A549 (cell line): ENCODE data around the gene PBX1. TPM values are rescaled to one million over a fixed set of nuclear protein-coding genes. Genes with fewer than 3 reads are reported as not detected.

Experiments used
- ATAC-seq, 2 experiments: fragments of 200-7000 bp in 1 of 2; fragments of >200 bp in 1 of 2; cut with Nextera tagmentation in 1 of 2; cut with Tn5 transposase in 1 of 2; 3 replicates each; pipeline versions ENCODE4 v1.8.0 to v1.9.1; 2018 to 2020; ENCODE audit warnings: mild to moderate bottlenecking in 1 of 2, moderate library complexity in 1 of 2
- CTCF ChIA-PET: fragments of 300-600 bp; sonication (Branson Sonifier 250); formaldehyde crosslinking; extraction: SDS; loops from one replicate; lab custom pipeline; 2021; ENCODE audit warnings: antibody characterized with exemption, inconsistent platforms; lab: Yijun Ruan, JAX
- POLR2A ChIA-PET: fragments of 350-600 bp; formaldehyde crosslinking; extraction: SDS; loops from one replicate; lab custom pipeline; 2021; ENCODE audit warnings: antibody characterized with exemption, inconsistent platforms; lab: Yijun Ruan, JAX
- DNase-seq, 2 experiments: peaks; one replicate each; pipeline versions ENCODE4 v3.0.0 to v3.0.0-alpha.2; 2011 to 2016; ENCODE audit warnings: low read depth in 1 of 2, low spot score in 1 of 2
- FAIRE-seq: peaks from 2 replicates; lab custom pipeline; 2011; peaks lifted over from hg19 to GRCh38; lab: Jason Lieb, UNC
- H3K27ac ChIP-seq, 2 experiments: fragments of >200 bp; sonication (Bioruptor Twin); formaldehyde crosslinking; 3 replicates each; pipeline ENCODE4 v1.5.1; 2016 to 2017
- H3K4me1 ChIP-seq: fragments of >200 bp; sonication (Bioruptor Twin); formaldehyde crosslinking; 3 replicates; pipeline ENCODE4 v1.6.1; 2016
- H3K4me2 ChIP-seq: fragments of >200 bp; sonication (Bioruptor Twin); formaldehyde crosslinking; 3 replicates; pipeline ENCODE4 v1.6.1; 2016
- H3K4me3 ChIP-seq: fragments of >200 bp; sonication (Bioruptor Twin); formaldehyde crosslinking; 3 replicates; pipeline ENCODE4 v1.5.1; 2016
- H3K9me3 ChIP-seq: fragments of >200 bp; sonication (Bioruptor Twin); formaldehyde crosslinking; 3 replicates; pipeline ENCODE4 v1.6.1; 2016
- BHLHE40 ChIP-seq: IDR thresholded peaks from 2 replicates; pipeline ENCODE4 v1.6.1; 2012; ENCODE audit warnings: low read depth, low read length, inconsistent platforms
- CBX2 ChIP-seq: fragments of 200-600 bp; sonication (generic); IDR thresholded peaks from 2 replicates; pipeline ENCODE4 v1.6.1; 2016; ENCODE audit warnings: low read depth, mild to moderate bottlenecking, borderline replicate concordance
- CEBPB ChIP-seq, 2 experiments: fragments of >200 bp in 1 of 2; sonication (Bioruptor Twin) in 1 of 2; formaldehyde crosslinking in 1 of 2; IDR thresholded peaks; 2 replicates each; pipeline ENCODE4 v1.6.1; 2012 to 2016
- CHD2 ChIP-seq: fragments of 150-350 bp; IDR thresholded peaks from 2 replicates; pipeline ENCODE4 v1.6.1; 2014; ENCODE audit warnings: low read length; ENCODE audit not compliant: partially characterized antibody
- EP300 ChIP-seq, 2 experiments: fragments of >200 bp; sonication (Bioruptor Twin); formaldehyde crosslinking; IDR thresholded peaks; 2 replicates in 1 of 2; 3 replicates in 1 of 2; pipeline ENCODE4 v1.6.1; 2016 to 2017
- ESRRA ChIP-seq: fragments of 150-350 bp; IDR thresholded peaks from 2 replicates; pipeline ENCODE4 v1.6.1; 2014; ENCODE audit warnings: mild to moderate bottlenecking, low read length, borderline replicate concordance
- FOSB ChIP-seq: fragments of 250-450 bp; sonication (Bioruptor Pico); IDR thresholded peaks from 2 replicates; pipeline ENCODE4 v1.5.0; 2020; ENCODE audit warnings: mild to moderate bottlenecking, moderate library complexity
- FOSL2 ChIP-seq, 2 experiments: fragments of 450-650 bp in 1 of 2; fragments of >200 bp in 1 of 2; sonication (Bioruptor Twin) in 1 of 2; formaldehyde crosslinking; IDR thresholded peaks; 2 replicates each; pipeline versions ENCODE4 v1.5.0 to v1.6.1; 2016 to 2020; ENCODE audit warnings: mild to moderate bottlenecking in 1 of 2, moderate library complexity in 1 of 2
- FOXS1 ChIP-seq: fragments of 250-450 bp; sonication (Bioruptor Pico); IDR thresholded peaks from 2 replicates; pipeline ENCODE4 v1.5.0; 2020; ENCODE audit warnings: mild to moderate bottlenecking, moderate library complexity
- HES2 ChIP-seq: fragments of >200 bp; sonication (Bioruptor Twin); formaldehyde crosslinking; IDR thresholded peaks from 2 replicates; pipeline ENCODE4 v1.6.1; 2016
- HEYL ChIP-seq: fragments of 250-450 bp; sonication (Bioruptor Pico); IDR thresholded peaks from 2 replicates; pipeline ENCODE4 v1.8.0; 2021; ENCODE audit warnings: mild to moderate bottlenecking, moderate library complexity
- JUN ChIP-seq, 2 experiments: fragments of >200 bp; sonication (Bioruptor Twin); formaldehyde crosslinking; IDR thresholded peaks; 2 replicates in 1 of 2; 3 replicates in 1 of 2; pipeline ENCODE4 v1.6.1; 2016 to 2017
- JUNB ChIP-seq: fragments of >200 bp; sonication (Bioruptor Twin); formaldehyde crosslinking; IDR thresholded peaks from 2 replicates; pipeline ENCODE4 v1.6.1; 2016
- KDM1A ChIP-seq: fragments of 200-600 bp; sonication (generic); IDR thresholded peaks from 2 replicates; pipeline ENCODE4 v1.6.1; 2016; ENCODE audit warnings: low read depth, mild to moderate bottlenecking
- MAFK ChIP-seq: fragments of 450-650 bp; IDR thresholded peaks from 2 replicates; pipeline ENCODE4 v1.6.1; 2014; ENCODE audit not compliant: partially characterized antibody
- MYC ChIP-seq: IDR thresholded peaks from 2 replicates; pipeline ENCODE4 v1.6.1; 2012; ENCODE audit warnings: mild to moderate bottlenecking, inconsistent platforms, low read length, improper control_type of control experiment, borderline replicate concordance
- NFE2L2 ChIP-seq: fragments of 150-350 bp; conservative IDR thresholded peaks from 2 replicates; pipeline ENCODE4 v1.6.1; 2014; ENCODE audit warnings: low read length
- POLR2A ChIP-seq: IDR thresholded peaks from 2 replicates; pipeline ENCODE4 v1.6.1; 2012; ENCODE audit warnings: mild to moderate bottlenecking, low read length
- TFCP2L1 ChIP-seq: fragments of 250-450 bp; sonication (Bioruptor Pico); IDR thresholded peaks from 2 replicates; pipeline ENCODE4 v1.5.0; 2021; ENCODE audit warnings: mild to moderate bottlenecking
- TP53 ChIP-seq: fragments of 250-450 bp; sonication (Bioruptor Pico); IDR thresholded peaks from 2 replicates; pipeline ENCODE4 v1.5.0; 2021; ENCODE audit warnings: mild to moderate bottlenecking, moderate library complexity
- USF2 ChIP-seq: fragments of 450-650 bp; IDR thresholded peaks from 2 replicates; pipeline ENCODE4 v1.6.1; 2014; ENCODE audit warnings: antibody characterized with exemption
- ZC3H11A ChIP-seq: fragments of 450-650 bp; IDR thresholded peaks from 2 replicates; pipeline ENCODE4 v1.6.1; 2014; ENCODE audit warnings: antibody characterized with exemption, mild to moderate bottlenecking
- ZFP36 ChIP-seq: fragments of 450-650 bp; IDR thresholded peaks from 2 replicates; pipeline ENCODE4 v1.6.1; 2014; ENCODE audit warnings: borderline replicate concordance; ENCODE audit not compliant: partially characterized antibody
- ZSCAN20 ChIP-seq: fragments of 250-450 bp; sonication (Bioruptor Pico); IDR thresholded peaks from 2 replicates; pipeline ENCODE4 v1.8.0; 2022; ENCODE audit warnings: mild to moderate bottlenecking, moderate library complexity
- WGBS: methylation state at CpG from one replicate; pipeline ENCODE4 v1.1.6; 2017; ENCODE audit errors: missing lambda C conversion rate; 5-methylcytosine and 5-hydroxymethylcytosine counted together
- polyA plus RNA-seq, 4 experiments: library from polyadenylated mRNA; depleted of rRNA in 3 of 4; stranded (reverse); fragments of >200 nt; fragmentation: RNase III in 1 of 4; extraction: RNeasy Plus Mini Kit Qiagen cat#74134 plus additional on column Dnase treatment in 1 of 4; gene quantifications; 2 replicates in 3 of 4; 3 replicates in 1 of 4; pipeline ENCODE4 v1.2.3, GENCODE V29; 2011 to 2017
- TF ChIP-seq, protein P1 (sequence below): IDR thresholded peaks from 2 replicates; pipeline ENCODE4 v1.6.1; 2012
- TF ChIP-seq, protein P2 (sequence below): fragments of 250-450 bp; sonication (Bioruptor Pico); IDR thresholded peaks from 2 replicates; pipeline ENCODE4 v1.5.0; 2021; ENCODE audit warnings: mild to moderate bottlenecking, moderate library complexity, borderline replicate concordance
- TF ChIP-seq, protein P3 (sequence below): fragments of 150-350 bp; IDR thresholded peaks from 2 replicates; pipeline ENCODE4 v1.6.1; 2014; ENCODE audit warnings: low read depth, mild to moderate bottlenecking, low read length

The PBX1 gene
- polyA plus RNA-seq, 2 of the 4 experiments (the other 2 are of a cell fraction), result 47.8 to 61.5 TPM

DNA sequence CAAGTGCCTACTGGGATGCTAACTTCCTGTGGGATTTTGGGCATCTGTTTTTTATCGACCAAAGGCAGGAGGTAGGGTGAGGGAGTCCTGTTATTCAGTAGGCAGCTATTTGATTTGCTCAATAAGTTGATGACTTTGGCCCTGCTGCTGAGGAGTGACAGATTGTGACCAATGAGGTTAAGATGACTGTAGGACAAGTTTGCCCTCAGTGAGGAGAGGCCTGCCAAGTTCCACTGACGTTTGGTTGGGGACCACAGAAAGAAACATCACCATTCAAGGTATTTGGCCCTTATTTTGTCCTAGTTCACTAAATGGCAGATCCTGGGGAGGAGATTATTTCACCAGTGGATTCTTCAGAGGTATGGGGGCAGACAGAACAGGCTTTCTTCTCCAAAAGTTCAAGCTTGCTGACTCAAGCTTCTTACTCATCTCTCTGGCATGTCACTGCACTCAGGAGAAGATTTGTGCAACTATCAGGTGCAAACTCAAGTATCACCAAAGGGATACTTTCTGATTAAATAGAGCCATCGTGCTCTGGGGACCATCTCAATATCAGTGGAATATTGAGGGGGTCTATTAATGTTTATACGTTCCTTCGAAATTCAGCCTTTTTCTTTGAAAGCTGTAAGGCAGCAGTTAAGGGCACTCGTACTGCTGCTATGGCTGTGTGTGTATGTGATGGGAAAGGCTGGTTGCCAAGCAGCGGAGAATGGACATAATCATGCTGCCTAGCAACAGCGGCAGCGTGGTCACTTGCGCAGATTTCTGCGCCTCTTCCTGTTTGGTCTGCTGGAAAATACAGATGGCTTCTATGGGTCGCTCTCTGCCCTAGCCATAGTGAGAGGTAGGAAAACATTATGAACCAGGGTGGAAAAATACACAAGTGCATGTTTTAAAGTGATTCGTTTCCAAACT, 78.7 kb downstream of the PBX1 start:
- DNase-seq (peak; percentile 67 to 78), FAIRE-seq (peak; percentile 23), ATAC-seq (peak; percentile 83 to 91)
- WGBS, result 37% methylated on average over 13 of the region's 13 CpGs
- Histone ChIP-seq H3K27ac (peak overlapping the region; percentile 74 to 87), H3K9me3 (no peaks in the 10 kb centered on the region), H3K4me2 (peak overlapping the region; percentile 67), H3K4me3 (no peak overlapping the region), H3K4me1 (peaks cover 73% of the 10 kb centered on the region)
- peak; percentile 61 for TF ChIP-seq JUNB
- no peak for TF ChIP-seq TFCP2L1
- no peak for TF ChIP-seq HES2
- TF ChIP-seq, protein P1, sequence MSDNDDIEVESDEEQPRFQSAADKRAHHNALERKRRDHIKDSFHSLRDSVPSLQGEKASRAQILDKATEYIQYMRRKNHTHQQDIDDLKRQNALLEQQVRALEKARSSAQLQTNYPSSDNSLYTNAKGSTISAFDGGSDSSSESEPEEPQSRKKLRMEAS, result 0 out of 2 replicates have a peak, but pooled peaks have one; percentile 25
- no peak for TF ChIP-seq CHD2
- TF ChIP-seq HEYL, result no peak
- TF ChIP-seq, protein P2, sequence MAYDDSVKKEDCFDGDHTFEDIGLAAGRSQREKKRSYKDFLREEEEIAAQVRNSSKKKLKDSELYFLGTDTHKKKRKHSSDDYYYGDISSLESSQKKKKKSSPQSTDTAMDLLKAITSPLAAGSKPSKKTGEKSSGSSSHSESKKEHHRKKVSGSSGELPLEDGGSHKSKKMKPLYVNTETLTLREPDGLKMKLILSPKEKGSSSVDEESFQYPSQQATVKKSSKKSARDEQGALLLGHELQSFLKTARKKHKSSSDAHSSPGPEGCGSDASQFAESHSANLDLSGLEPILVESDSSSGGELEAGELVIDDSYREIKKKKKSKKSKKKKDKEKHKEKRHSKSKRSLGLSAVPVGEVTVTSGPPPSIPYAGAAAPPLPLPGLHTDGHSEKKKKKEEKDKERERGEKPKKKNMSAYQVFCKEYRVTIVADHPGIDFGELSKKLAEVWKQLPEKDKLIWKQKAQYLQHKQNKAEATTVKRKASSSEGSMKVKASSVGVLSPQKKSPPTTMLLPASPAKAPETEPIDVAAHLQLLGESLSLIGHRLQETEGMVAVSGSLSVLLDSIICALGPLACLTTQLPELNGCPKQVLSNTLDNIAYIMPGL (CRISPR knock-in tag), result no peak
- TF ChIP-seq MYC, result no peak
- peak; percentile 66 for TF ChIP-seq FOSL2 (IDR thresholded peaks at IDR 0.05)
- peak; percentile 70 for TF ChIP-seq FOSL2 (CRISPR knock-in tag; IDR thresholded peaks at IDR 0.05)
- TF ChIP-seq ZC3H11A, result no peak
- TF ChIP-seq MAFK, result peak; percentile 55
- TF ChIP-seq EP300 (IDR thresholded peaks at IDR 0.05), result no peak
- TF ChIP-seq JUN (IDR thresholded peaks at IDR 0.05), result peak in 1 of 2 experiments; percentile 40; a peak in 1 of 5 replicates
- no peak for TF ChIP-seq ESRRA
- peak in 1 of 2 experiments; percentile 75; a peak in 2 of 4 replicates for TF ChIP-seq CEBPB (IDR thresholded peaks at IDR 0.05)
- POLR2A ChIA-PET, result no interaction called here
- CTCF ChIA-PET, result interaction anchor here (2.2 kb wide), 1 partner anchor 12 kb away, joined by 7 read pairs; no protein-coding TSS in a partner anchor

DNA sequence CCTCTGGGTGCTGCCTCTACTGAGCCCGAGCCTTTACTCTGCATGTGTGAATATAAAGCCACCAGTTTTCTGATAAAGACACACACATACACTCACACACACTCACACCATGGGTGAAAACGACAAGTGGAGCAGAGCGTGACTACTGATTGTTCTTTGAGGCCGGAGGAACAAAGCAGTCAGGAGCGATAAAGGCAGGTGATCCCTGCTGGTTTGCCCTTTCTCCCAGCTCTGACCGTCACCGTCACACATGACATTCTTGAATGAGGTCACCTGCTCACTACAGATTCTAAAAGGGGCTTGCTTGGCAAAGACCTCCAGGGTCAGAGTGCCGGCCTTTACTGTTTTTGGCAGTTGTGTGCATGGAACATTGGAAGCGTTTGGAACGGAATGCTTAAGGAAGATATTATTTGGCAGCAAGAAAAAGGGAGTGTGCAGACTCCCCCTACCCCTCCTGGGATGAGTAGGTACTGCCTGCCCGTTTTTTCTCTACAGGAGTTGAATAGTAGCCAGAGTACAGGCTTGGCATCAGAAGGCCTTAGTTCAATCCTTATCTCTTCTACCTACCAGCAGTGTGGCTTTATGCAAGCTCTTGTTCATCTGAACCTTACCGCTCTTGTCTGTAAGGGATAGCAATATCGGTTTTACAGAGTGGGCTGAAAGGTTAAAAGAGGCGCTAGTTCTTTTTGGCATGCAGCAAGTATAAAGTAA, 79.7 kb downstream of the PBX1 start:
- 77% methylated on average over 14 of the region's 14 CpGs for WGBS
- ChIA-PET POLR2A (no interaction called here), CTCF (interaction anchor here (2.2 kb wide), 1 partner anchor 13 kb away, joined by 7 read pairs; no protein-coding TSS in a partner anchor)
- TF ChIP-seq NFE2L2 (no peak), FOSB (CRISPR knock-in tag) (no peak), EP300 (IDR thresholded peaks at IDR 0.05) (no peak), ZFP36 (no peak), CHD2 (no peak), ZSCAN20 (CRISPR knock-in tag) (no peak), FOXS1 (CRISPR knock-in tag) (no peak), TP53 (no peak), POLR2A (no peak), TFCP2L1 (no peak), USF2 (no peak), KDM1A (no peak), CEBPB (IDR thresholded peaks at IDR 0.05) (no peak), BHLHE40 (no peak), CBX2 (no peak)
- TF ChIP-seq, protein P3, sequence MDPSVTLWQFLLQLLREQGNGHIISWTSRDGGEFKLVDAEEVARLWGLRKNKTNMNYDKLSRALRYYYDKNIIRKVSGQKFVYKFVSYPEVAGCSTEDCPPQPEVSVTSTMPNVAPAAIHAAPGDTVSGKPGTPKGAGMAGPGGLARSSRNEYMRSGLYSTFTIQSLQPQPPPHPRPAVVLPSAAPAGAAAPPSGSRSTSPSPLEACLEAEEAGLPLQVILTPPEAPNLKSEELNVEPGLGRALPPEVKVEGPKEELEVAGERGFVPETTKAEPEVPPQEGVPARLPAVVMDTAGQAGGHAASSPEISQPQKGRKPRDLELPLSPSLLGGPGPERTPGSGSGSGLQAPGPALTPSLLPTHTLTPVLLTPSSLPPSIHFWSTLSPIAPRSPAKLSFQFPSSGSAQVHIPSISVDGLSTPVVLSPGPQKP, result no peak
- Histone ChIP-seq H3K27ac (peak overlapping the region; percentile 74 to 87), H3K4me2 (peak overlapping the region; percentile 67), H3K9me3 (no peaks in the 10 kb centered on the region), H3K4me3 (no peak overlapping the region), H3K4me1 (peaks cover 80% of the 10 kb centered on the region)
- DNase-seq (no peak), FAIRE-seq (no peak), ATAC-seq (no peak)
